Activated CD4-positive, CD25-positive, alpha-beta regulatory T cell treated with anti-CD3 and anti-CD28 coated beads, Interleukin-2, amount 50 U/mL, for 72 hours (primary cell): Measurements from ENCODE around the gene EMC1.
A peak's percentile ranks its signal among the peaks of the same experiment; 100 is the strongest.
"Not testable (repeated sequence)": the region's sequence is repeated elsewhere in the genome, so short reads cannot be mapped to it uniquely, and the experiment has no call there.

Experiments
- DNase-seq: peaks from one replicate; pipeline ENCODE4 v3.0.0; 2021

EMC1 gene

DNA sequence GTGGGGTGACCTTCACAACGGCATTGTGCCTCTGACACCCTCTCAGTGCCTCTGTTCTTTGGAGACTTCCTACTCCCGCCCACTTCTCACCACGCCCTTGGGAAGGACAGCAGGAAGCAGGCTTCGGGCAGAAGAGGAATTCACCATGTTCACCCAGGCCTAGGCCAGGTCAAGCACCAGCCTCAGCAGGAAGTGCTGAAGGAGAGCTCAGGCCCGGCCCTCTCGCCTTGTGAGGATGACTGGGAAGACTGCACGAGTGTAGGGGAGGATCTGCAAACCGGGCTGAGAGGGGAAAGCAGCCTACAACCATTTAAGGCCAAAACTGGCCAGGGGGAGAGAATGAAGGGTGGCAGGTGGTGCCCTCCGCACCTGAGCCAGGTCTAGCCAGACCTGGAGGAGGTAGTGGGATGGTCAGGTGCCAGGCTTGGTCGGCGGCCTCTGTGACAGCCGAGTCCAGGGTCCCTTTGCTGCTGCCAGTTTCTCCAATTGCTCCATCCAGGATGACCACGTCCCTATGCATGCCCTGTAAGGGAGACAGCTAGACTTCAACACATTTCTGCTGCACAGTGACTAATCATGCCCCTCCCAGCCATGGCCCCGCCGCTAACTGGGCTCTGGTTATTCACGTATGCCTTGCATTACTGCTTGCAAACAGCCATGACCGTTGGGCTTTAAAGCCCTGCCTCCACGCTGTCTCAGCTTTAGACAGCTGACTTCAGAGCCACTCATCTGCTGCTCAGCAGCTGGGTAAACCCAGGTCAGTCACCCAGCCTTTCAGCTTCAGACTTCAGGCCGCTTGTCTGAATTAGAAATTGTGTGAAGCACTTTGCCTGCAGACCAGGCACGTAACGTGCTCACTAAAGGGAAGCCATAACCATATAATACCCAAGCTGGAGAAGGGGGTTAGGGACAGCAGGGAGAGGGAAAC is 9.2 kb upstream of the EMC1 start:
- DNase-seq, result no peak

DNA sequence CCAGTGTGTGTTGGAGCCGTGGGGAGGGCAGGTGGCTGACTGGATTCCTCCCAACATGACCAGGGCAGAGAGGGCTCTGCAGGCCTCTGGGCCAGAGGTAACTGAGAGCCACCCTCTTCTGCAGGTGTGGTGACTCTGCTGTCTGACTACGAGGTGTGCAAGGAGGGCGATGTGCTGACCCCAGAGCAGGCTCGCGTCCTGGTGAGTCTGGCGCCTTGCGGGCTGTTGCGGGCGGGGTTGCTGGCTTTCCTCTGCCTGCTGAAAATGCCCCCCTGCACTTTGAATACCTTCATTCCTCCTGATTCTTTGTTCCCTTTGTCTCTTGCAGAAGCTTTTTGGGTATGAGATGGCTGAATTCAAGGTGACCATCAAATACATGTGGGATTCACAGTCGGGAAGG is 7.0 kb upstream of the EMC1 start:
- no peak for DNase-seq

DNA sequence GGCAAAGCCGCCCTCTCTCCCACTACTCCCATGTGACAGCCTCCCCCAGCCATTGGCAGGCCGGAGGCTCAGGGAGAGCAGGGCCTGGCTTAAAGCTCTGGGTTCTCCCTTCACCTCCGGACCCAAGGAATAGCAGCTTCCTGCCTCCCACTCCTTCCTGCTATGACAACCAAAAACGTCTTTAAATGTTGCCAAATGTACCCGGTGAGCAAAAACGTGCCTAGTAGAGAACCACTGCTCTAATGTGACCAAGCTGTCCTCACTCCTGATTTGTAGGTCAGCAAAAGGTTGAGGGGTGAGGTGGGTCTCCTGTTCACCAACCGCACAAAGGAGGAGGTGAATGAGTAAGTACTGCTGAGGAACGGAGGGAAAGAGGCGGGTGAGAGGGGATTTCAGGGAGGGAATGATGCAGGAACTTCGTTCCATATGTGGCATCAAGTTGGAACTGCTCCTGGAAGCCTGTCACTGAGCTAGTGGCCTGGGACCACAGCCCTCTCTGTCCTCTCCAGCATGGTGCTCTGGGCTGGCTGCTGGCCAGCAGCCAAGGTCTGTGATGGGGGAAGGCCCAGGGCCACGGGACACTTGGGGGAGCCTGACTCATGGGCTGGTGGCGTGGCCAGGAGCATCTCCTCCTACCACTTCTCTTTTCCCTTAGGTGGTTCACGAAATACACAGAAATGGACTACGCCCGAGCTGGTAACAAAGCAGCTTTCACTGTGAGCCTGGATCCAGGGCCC is 6.0 kb upstream of the EMC1 start:
- DNase-seq, result no peak

DNA sequence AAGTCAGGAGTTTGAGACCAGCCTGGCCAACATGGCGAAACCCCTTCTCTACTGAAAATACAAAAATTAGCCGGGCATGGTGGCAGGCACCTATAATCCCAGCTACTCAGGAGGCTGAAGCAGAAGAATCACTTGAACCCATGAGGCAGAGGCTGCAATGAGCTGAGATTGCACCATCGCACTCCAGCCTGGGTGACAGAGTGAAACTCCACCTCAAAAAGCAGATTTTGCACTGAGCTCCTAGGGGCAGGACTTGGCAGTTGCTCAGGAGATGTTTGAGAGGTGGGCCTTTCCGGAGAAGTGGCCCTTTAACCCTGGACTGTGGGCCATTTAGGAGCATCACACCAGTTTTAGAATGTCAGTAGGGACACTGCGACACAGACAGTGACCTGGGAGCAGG is 5.0 kb upstream of the EMC1 start:
- DNase-seq, result not testable (repeated sequence)

DNA sequence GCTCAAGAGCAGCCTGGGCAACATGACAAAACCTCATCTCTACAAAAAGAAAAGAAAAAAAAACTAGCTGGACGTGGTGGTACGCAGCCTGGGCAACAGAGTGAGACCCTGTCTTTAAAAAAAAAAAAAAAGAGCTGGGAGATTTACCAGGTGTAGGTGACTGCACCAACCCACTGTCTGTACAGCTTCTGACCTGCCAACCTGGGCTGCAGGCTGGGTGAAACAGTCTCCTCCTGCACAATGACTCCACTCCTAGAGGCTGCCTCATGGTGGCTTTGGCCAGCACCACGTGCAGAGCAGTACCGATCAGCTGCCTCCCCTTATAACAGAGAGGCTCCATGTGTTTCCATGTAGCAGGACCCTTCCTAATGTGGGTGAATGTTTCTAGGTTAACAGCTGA is 4.0 kb upstream of the EMC1 start:
- DNase-seq, result no peak

DNA sequence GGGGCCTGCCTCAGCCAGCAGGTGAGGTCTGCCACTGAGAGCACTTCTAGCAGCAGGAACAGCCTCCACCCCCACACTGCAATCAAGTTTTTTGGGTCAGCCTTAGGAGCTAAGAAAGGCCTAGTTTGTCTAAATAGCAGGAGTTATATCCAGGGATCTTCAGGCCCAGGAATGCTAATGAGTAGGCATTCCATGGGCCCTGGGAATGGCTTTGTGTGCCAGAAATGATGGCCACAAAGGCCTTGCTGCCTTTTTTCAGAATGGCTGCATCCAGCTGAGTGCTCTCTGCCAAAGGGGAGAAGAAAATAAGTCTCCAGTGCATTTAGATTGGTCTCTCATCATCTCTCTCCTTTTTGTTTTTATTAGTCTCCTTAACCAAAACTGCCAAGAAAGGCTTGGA is 3.1 kb upstream of the EMC1 start:
- DNase-seq, result no peak

DNA sequence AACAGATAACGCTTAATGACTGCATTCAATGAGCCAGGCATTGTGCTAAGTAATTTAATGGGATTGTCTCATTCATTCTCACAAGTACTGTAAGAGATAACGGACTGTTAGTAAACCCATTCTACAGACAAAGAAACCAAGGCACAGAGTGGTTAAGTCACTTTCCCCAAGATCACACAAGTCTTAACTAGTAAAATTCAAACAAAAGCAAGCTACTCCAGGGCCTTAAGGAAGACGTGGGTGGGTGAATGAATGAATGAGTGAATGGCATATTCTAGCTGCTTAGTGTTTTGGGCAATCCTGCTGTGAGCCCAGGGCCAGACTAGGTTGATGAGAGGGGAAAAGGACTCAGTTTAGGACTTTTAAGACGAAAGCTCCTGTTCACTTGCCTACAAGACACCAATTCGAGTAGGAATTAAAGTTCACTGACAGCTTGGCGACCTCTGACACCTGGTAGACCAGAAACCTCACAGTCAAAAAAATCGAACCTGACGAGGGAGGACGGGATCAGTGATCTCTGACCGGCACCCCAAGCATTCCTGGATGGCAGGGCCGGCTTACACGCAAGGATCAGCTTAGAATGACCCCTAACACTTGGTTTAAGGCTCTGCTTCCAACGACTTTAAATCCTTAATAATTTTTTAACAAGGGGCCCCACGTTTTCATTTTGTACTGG is 557 bp downstream of the EMC1 start:
- peak; percentile 37 for DNase-seq

DNA sequence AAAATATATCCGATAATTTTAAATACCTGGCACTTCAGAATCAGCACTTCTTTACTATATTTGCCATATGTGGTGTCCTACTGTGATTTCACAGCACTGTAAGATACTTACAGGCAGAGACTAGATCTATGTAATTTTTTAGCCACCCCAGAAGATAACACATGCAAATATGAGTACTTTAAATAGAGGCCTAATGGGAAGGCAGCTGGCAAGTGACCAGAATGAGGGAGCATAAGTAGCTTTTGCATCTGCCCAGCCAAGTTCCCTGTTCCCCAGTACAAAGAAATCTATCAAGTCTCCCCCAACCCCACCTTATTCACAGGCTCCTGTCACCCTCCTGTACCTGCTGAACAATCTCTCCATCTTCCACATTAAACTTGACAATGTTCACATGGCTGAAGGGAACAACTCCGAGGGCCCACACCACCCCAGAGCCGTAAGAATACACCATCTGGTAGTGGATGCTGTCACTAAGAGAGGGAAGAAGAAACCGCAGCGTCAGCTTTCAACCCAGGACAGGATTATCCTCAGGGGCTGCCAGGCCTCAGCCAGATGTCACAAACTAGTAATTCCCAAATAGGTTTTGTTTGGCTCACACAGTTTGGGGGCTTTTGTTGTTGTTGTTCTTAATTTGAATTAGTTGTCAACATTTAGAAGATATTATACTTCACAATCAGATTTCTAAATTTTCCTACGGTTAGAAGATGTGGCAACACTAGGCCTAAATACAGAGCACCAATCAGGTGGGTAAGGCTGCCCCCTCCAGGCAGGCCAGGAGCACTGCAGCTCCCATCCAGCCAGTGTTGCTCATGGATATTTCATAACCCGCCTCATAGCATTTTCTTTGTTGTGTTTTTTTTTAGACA is 10.4 kb downstream of the EMC1 start:
- peak; percentile 74 for DNase-seq

DNA sequence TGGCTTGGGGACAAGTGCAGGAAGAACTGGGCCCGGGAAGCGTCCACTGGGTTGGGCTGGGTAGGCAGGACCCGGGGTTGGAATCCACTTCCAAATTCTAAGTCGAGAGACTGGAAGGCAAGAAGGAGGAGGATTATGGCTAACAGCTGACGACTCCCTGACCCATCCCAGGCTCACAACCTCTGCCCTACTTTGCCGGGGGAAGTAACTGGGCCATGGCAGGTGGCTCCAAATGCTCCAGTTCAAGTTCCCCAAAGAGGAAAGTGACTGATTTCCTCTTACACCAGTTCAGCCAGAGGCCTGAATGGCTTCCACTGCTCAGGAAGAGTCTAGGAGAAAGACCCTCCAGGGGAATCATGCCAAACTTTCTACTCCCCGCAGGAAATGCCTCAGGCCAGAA is 11.4 kb downstream of the EMC1 start:
- DNase-seq, result no peak

DNA sequence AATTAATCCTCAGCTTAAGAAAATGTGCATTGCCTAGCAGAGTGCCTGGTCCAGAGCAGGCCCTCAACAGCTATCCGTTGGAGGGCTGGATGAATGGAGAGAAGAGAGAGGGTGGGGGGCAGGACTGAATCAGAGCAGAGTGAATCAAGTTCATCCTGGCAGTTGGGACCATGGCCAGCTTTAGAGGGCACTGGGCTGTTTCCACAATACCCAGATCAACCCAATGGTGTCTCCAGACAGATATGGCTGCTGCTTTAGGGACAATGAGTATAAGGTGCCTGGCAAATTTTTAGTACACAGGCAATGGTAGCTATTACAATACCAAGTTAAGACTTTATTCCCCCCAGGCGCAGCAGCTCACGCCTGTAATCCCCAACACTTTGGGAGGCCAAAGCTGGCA is 17.1 kb downstream of the EMC1 start:
- DNase-seq, result no peak

DNA sequence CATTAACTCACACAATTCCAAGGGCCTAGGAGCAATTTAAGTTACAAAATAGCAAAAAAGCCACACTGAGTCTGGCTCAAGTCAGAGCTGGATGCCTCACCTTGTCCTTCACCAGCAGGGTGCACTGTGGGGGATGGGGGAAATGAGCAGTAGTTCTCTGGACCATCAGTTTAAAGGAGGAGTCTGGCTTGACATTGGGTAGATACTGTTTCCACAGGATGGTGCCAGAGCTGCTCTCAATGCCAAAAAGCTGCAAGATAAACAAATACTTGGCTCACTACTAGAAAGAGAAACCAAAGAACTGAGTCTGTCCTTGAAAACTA is 18.8 kb downstream of the EMC1 start:
- no peak for DNase-seq

DNA sequence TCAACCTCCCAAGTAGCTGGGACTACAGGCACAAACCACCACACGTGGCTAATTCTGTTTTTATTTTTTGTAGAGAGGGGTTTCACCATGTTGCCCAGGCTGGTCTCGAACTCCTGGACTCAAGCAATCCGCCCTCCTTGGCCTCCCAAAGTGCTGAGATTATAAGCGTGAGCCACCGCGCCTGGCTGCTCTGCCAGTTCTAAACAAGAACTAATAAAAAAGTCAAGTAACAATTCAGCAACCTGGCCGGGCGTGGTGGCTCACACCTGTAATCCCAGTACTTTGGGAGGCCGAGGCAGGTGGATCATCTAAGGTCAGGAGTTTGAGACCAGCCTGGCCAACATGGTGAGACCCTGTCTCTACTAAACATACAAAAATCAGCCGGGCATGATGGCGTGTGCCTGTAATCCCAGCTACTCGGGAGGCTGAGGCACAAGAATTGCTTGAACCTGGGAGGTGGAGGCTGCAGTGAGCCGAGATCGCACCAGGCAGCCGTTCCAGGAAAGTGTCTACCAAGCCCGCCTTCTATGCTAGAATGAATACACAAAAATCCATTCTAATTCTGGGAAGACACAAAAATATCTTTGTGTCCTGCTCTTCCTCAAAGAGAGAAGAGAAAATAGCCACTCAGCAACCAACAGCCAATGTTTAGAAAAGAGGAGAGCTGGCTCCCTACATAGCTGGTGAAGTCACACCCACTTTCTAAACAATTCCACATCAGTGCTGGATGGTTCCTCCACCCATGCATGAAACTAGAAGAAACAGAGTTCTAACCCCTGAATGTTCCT is 19.4 kb downstream of the EMC1 start:
- not testable (repeated sequence) for DNase-seq

DNA sequence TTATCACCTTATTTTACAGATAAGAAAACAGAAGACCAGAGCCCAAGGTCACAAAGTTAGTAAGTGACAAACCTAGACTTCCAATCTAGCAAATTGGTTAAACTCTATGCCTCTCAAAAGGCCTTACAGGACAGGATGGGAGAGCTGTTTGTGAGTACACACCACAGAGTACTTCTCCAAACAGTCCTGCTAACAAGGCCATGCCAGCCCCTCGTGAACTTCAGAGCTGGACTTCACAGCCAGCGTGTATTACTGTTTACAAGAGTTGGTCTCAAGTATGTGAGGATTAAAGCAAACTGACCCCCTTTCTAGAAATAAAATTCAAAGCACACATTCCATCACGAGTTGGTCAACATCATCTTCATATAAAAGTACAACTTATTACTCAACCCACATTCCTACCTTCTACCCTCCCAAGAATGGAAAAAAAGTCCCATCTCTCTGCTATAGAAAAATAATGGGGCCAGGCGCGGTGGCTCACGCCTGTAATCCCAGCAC is 21.4 kb downstream of the EMC1 start:
- no peak for DNase-seq

DNA sequence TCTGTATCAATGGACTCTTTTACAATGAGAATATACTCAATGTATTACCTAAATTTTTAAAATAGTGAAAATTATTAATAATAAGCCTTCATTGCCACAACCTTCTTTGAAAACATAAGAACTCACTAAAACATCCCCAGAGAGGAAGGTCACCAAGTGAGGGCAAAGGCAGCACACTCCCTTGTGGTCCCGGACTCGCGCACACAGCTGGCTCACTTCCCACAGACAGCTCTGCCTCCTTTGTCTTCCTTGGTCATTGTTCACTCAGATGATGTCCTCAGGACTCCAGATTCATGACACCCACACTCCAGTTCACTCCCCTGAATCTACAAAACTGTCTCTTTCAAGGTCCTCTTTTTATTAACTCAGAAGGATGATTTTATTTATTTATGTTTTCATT is 22.1 kb downstream of the EMC1 start:
- no peak for DNase-seq

DNA sequence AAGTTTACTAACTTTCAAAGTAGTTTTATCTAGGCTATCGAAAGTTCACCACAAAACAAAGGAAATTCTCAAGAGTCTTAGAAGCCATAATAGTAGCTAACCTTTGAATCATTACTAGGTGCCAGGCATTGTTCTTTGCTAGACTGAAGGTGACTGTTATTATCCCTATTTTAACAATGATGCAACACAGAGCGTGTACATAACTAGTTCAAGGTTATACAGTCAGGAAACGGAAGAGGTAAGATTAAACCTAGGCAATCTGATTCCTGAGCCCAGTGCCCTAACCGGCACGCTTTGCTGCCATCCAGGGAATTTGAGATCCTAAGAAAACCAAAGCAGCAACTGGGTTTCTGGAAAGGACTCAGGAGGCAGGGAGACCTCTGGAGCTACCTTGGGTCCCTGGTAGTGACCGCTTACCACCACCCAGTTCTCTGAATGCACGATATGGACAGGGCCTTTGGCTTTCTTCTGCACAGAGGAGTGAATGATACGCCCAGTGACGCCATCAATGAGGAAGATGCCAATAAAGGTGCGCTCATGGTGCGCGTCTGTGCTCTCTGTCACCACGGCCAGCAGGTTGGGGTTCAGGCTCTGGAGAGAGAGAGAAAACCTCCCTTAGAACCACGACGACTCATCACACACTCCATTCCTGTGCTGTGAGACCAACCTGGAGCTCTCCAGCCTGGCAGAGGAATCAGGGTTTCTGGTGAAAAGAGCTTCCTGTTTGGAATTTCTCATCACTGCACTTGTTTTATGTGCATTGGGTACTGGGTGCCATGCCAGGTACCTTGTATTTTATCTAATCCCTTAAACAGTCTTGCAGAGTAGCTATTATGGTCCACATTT is 28.1 kb downstream of the EMC1 start:
- DNase-seq, result no peak

DNA sequence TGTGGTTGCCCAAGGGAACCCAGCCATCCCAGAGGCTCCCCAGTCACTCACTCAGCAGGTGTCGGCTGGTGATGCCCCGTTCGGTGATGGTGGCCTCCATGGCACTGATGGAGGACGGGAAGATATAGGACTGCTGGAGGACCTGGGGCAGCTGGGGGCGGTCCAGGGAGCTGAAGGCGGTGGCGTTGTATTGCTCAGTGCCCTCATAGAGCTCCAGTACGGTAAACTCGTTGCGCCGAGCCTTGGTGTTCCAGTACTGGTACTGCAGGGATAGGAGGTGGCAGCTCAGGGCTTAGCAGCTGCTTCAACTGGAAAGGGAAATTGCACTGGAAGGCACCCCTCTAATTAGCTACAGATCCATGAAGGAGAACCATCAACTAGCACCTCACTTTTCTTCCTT is 28.8 kb downstream of the EMC1 start:
- DNase-seq, result no peak

DNA sequence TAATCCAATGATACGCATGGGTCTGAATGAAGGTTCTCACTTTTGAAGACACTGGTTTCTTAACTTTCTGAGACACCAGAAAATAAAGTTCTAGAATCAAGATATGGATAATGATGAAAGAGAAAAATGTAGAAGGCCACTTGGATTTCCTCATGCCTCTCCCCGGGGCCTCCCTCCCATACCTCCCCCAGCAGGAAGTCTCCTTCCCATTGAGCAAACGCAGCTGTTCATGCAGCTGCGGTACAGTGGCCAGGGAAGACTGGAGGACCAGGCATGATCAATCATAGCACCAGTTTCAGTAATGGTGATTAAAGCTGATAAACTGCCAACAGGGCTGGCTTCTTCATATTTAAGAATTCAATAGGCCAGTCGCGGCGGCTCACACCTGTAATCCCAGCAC is 30.3 kb downstream of the EMC1 start:
- DNase-seq, result no peak

DNA sequence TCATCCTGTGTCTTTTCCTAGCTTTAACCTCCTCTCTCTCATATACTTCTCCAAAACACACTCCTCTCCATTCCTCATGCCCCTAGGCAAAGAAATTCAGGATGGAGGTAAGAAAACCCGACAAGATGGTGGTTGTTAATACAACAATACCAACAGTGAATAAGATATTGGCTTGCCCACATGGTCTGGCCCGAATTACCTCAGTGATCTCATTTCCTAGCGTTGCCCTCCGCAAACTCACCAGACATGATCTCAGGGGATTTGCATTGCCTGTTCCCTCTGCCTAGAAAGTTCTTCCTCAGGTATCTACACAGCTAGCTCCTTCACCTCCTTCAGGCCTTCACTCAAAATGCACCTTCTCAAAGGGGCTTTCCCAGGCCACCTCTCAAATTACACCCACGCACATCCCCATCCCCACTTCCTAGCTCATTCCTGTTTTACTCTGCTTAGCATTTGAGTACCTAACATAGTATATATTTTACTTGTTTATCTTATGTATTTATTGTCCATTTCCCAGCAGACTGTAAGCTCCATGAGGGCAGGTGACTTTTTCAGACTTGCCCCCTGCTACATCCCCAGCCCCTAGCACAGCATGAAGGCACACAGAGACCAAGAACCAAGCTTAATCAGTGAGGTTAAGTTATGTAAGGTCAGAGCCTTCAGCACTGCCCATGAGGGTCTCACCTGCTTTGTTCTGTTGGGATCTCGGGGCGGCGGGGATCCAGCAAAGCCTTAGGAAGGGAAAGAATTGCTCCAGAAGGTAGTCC is 31.1 kb downstream of the EMC1 start:
- DNase-seq, result no peak

DNA sequence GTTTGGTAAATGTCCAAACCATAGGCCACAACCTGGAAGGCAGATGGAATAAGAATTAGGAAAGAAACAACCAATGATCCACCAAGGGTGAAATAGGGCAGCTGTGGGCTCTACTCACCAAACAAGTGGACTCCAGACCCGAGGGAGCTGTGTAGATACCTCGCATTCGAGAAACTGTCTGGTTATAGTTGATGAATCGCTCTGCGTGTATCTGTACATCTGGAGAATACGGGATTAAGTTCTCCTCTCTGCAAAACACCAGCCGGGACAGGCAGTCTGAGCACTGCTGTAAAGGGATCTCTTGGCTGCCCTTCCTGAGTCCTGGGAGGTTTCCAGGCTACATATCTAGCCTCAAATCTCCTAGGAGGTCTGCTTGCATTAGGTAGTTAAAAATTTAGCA is 31.9 kb downstream of the EMC1 start:
- no peak for DNase-seq

DNA sequence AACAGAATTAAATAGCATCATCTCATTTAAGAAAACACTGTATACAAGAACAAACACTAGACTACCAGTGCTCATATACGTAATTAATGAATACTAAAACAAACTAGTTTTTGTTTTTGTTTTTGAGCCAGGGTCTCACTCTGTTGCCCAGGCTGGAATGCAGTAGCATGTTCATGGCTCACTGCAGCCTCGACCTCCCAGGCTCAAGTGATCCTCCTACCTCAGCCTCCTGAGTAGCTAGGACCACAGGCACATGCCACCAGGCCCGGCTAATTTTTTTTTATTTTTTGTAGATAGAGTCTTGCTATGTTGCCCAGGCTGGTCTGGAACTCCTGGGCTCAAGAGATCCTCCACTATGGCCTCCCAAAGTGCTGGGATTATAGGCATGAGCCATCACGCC is 34.7 kb downstream of the EMC1 start:
- DNase-seq, result not testable (repeated sequence)
